NCI-H1694 treated with DMSO at 0.1 percent for 48 hours (cell line): ENCODE results near the gene EVI5L.

Experiments
- DNase-seq: peaks from one replicate; lab custom pipeline; 2025; lab: John Stamatoyannopoulos, UW

Gene EVI5L

GRCh38 chr19:7817801-7818200 is 12.2 kb upstream of the EVI5L start:
- no peak for DNase-seq

GRCh38 chr19:7818806-7819205 is 11.2 kb upstream of the EVI5L start:
- no peak for DNase-seq

- no peak for DNase-seq
Measured at GRCh38 chr19:7819337-7819736, 10.7 kb upstream of the EVI5L start.

- DNase-seq, result no peak
Measured at GRCh38 chr19:7820588-7820987, 9.4 kb upstream of the EVI5L start.

- no peak for DNase-seq
Measured at GRCh38 chr19:7822910-7823515, 7.0 kb upstream of the EVI5L start.

GRCh38 chr19:7823686-7824301 is 6.2 kb upstream of the EVI5L start:
- DNase-seq, result no peak

GRCh38 chr19:7829166-7829520 is 875 bp upstream of the EVI5L start:
- DNase-seq, result no peak

- DNase-seq, result no peak
Measured at GRCh38 chr19:7830272-7830771, 304 bp downstream of the EVI5L start.

GRCh38 chr19:7830823-7831222 is 805 bp downstream of the EVI5L start:
- no peak for DNase-seq

- DNase-seq, result no peak
Measured at GRCh38 chr19:7831452-7831851, 1.4 kb downstream of the EVI5L start.

GRCh38 chr19:7832009-7832408 is 2.0 kb downstream of the EVI5L start:
- no peak for DNase-seq

- no peak for DNase-seq
Measured at GRCh38 chr19:7832781-7833180, 2.8 kb downstream of the EVI5L start.

GRCh38 chr19:7833225-7834099 is 3.4 kb downstream of the EVI5L start:
- DNase-seq, result no peak

- DNase-seq, result no peak
Measured at GRCh38 chr19:7839476-7839875, 9.5 kb downstream of the EVI5L start.

GRCh38 chr19:7840629-7841028 is 10.6 kb downstream of the EVI5L start:
- no peak for DNase-seq

GRCh38 chr19:7841751-7842660 is 12.0 kb downstream of the EVI5L start:
- no peak for DNase-seq

GRCh38 chr19:7842661-7843294 is 12.8 kb downstream of the EVI5L start:
- no peak for DNase-seq

GRCh38 chr19:7843521-7843920 is 13.5 kb downstream of the EVI5L start:
- DNase-seq, result no peak

- no peak for DNase-seq
Measured at GRCh38 chr19:7844405-7844804, 14.4 kb downstream of the EVI5L start.

GRCh38 chr19:7844951-7845350 is 14.9 kb downstream of the EVI5L start:
- DNase-seq, result no peak

GRCh38 chr19:7845390-7846154 is 15.6 kb downstream of the EVI5L start:
- no peak for DNase-seq
